H1 (cell line): ENCODE measurements around the gene RTN3. TPM values are rescaled to one million over a fixed set of nuclear protein-coding genes. Genes with fewer than 3 reads are reported as not detected.

Experiments
- CHD2 ChIP-seq: IDR thresholded peaks from 2 replicates; pipeline ENCODE4 v1.6.1; 2012; ENCODE audit warnings: low read length, improper control_type of control experiment
- YY1 ChIP-seq: IDR thresholded peaks from 2 replicates; pipeline ENCODE4 v1.6.1; 2011; ENCODE audit warnings: low read depth, mild to moderate bottlenecking, low read length
- polyA plus RNA-seq, 7 experiments: library from polyadenylated mRNA; depleted of rRNA in 3 of 7; stranded (reverse) in 5 of 7; unstranded in 2 of 7; fragments of >200 nt in 5 of 7; fragments of 200-250 nt in 2 of 7; gene quantifications; 1 replicate in 5 of 7; 2 replicates in 1 of 7; 4 replicates in 1 of 7; pipeline versions ENCODE4 v1.2.1 to v1.2.3, GENCODE V29; 2011 to 2013; ENCODE audit warnings: missing spikeins in 2 of 7, mixed read lengths in 2 of 7
- total RNA-seq: library from RNA; stranded (reverse); fragmentation: NEBNext Ultra II Directional; extraction: Animal tissue kit (Norgen Biotek cat#: 25700); gene quantifications from 2 replicates; pipeline ENCODE4 v1.2.1, GENCODE V29; 2021
- TF ChIP-seq, protein P1 (sequence below): fragments of 300-600 bp; sonication (generic); IDR thresholded peaks from 2 replicates; pipeline ENCODE4 v1.7.1; 2012; ENCODE audit warnings: low read length, moderate library complexity, mild to moderate bottlenecking, inconsistent platforms; ENCODE audit not compliant: insufficient replicate concordance

RTN3 gene
- total and polyA plus RNA-seq, 2 of the 8 experiments (the other 6 are each of a cell fraction or from before 2014, with no cell fraction given), result 160 to 203 TPM

DNA sequence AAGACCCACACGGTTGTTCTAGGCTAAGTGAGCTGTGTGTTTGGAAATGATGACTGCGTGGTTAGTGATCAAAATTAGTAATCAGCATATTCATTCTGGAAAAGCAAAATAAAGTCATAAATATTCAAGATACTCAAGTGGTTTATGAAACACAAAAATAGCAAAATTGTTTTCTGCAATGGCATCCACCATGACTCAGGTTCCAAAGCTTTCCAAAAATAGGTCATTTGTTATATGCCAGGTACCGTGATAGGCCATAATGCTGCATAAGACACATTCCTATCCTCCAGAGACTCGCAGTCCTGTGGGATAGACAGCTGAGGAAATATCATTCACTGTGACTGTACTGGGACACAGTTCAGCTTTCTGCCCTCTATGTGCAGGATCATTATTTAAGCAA lies 7.7 kb upstream of the RTN3 start (continued):
- TF ChIP-seq, protein P1, sequence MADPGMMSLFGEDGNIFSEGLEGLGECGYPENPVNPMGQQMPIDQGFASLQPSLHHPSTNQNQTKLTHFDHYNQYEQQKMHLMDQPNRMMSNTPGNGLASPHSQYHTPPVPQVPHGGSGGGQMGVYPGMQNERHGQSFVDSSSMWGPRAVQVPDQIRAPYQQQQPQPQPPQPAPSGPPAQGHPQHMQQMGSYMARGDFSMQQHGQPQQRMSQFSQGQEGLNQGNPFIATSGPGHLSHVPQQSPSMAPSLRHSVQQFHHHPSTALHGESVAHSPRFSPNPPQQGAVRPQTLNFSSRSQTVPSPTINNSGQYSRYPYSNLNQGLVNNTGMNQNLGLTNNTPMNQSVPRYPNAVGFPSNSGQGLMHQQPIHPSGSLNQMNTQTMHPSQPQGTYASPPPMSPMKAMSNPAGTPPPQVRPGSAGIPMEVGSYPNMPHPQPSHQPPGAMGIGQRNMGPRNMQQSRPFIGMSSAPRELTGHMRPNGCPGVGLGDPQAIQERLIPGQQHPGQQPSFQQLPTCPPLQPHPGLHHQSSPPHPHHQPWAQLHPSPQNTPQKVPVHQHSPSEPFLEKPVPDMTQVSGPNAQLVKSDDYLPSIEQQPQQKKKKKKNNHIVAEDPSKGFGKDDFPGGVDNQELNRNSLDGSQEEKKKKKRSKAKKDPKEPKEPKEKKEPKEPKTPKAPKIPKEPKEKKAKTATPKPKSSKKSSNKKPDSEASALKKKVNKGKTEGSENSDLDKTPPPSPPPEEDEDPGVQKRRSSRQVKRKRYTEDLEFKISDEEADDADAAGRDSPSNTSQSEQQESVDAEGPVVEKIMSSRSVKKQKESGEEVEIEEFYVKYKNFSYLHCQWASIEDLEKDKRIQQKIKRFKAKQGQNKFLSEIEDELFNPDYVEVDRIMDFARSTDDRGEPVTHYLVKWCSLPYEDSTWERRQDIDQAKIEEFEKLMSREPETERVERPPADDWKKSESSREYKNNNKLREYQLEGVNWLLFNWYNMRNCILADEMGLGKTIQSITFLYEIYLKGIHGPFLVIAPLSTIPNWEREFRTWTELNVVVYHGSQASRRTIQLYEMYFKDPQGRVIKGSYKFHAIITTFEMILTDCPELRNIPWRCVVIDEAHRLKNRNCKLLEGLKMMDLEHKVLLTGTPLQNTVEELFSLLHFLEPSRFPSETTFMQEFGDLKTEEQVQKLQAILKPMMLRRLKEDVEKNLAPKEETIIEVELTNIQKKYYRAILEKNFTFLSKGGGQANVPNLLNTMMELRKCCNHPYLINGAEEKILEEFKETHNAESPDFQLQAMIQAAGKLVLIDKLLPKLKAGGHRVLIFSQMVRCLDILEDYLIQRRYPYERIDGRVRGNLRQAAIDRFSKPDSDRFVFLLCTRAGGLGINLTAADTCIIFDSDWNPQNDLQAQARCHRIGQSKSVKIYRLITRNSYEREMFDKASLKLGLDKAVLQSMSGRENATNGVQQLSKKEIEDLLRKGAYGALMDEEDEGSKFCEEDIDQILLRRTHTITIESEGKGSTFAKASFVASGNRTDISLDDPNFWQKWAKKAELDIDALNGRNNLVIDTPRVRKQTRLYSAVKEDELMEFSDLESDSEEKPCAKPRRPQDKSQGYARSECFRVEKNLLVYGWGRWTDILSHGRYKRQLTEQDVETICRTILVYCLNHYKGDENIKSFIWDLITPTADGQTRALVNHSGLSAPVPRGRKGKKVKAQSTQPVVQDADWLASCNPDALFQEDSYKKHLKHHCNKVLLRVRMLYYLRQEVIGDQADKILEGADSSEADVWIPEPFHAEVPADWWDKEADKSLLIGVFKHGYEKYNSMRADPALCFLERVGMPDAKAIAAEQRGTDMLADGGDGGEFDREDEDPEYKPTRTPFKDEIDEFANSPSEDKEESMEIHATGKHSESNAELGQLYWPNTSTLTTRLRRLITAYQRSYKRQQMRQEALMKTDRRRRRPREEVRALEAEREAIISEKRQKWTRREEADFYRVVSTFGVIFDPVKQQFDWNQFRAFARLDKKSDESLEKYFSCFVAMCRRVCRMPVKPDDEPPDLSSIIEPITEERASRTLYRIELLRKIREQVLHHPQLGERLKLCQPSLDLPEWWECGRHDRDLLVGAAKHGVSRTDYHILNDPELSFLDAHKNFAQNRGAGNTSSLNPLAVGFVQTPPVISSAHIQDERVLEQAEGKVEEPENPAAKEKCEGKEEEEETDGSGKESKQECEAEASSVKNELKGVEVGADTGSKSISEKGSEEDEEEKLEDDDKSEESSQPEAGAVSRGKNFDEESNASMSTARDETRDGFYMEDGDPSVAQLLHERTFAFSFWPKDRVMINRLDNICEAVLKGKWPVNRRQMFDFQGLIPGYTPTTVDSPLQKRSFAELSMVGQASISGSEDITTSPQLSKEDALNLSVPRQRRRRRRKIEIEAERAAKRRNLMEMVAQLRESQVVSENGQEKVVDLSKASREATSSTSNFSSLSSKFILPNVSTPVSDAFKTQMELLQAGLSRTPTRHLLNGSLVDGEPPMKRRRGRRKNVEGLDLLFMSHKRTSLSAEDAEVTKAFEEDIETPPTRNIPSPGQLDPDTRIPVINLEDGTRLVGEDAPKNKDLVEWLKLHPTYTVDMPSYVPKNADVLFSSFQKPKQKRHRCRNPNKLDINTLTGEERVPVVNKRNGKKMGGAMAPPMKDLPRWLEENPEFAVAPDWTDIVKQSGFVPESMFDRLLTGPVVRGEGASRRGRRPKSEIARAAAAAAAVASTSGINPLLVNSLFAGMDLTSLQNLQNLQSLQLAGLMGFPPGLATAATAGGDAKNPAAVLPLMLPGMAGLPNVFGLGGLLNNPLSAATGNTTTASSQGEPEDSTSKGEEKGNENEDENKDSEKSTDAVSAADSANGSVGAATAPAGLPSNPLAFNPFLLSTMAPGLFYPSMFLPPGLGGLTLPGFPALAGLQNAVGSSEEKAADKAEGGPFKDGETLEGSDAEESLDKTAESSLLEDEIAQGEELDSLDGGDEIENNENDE, result no peak
- no peak for TF ChIP-seq CHD2
- no peak for TF ChIP-seq YY1
